ENCODE measurements around the gene STX8. TPM values are rescaled to one million over a fixed set of nuclear protein-coding genes. Genes with fewer than 3 reads are reported as not detected.
A peak's percentile ranks its signal among the peaks of the same experiment; 100 is the strongest.

The STX8 gene
- total and polyA plus RNA-seq, 7 donors: 40.4 to 104 (median 72.6) TPM

DNA sequence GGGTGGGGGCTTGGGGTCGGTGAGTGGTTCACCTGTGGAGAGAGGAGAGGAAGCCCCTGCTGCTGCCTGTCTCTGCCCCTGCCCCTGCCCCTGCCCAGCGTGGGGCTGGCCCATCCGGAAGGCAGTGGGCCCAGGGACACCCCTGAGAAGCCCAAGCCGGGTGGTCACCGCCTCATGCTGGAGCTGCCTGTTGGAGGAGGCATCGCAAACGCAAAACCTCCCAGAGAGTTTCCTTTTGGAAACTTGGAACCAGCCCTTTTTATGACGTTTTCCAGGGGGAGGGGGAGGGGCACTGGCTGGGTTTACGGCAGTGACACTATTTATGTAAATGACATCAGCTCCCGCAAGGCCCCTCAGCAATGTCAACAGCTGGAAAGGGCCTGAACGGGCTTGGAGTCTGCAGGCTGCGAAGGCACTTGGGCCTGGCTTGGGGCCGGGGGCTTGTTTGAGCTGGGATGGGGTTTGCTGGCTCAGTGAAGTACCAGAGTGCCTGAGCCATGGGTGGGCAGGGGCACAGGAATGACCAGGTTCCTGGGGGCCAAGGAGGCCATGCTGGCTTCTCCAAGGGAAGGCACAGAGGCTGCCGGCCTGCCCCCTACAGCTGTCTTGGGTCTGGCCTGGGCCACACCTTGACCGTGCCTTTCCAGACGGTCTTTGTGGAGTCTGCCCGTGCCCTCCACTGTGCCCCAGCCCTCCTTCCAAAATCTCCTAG lies 334.8 kb downstream of the STX8 start:
- H3K27ac ChIP-seq: peak overlapping the region; percentile 92 to 96 (median 95)
- intact Hi-C loops (cut with DNase I): loop anchor here (5.0 kb wide), 2 partner anchors 219 to 859 kb away; partner anchors contain the start of genes NTN1 and RPL26
- no peaks in the 10 kb centered on the region for H3K9me3 ChIP-seq
- H3K36me3 ChIP-seq: no peaks in the 10 kb centered on the region
- WGBS, 2 donors: 28 to 52% methylated on average over 17 of the region's 17 CpGs
- H3K27me3 ChIP-seq: no peaks in the 10 kb centered on the region
- peak overlapping the region; percentile 27 to 54 (median 51) for H3K4me3 ChIP-seq
- peak; percentile 93 for DNase-seq
- H3K4me1 ChIP-seq: peaks cover 3 to 62% (median 57%) of the 10 kb centered on the region in 4 donors
- TF ChIP-seq POLR2AphosphoS5 (IDR thresholded peaks at IDR 0.05): peak; percentile 66 to 84 (median 71)
- TF ChIP-seq EP300 (IDR thresholded peaks at IDR 0.05): peak in 2 of 4 donors; percentile 56 to 73
- TF ChIP-seq, protein P1, sequence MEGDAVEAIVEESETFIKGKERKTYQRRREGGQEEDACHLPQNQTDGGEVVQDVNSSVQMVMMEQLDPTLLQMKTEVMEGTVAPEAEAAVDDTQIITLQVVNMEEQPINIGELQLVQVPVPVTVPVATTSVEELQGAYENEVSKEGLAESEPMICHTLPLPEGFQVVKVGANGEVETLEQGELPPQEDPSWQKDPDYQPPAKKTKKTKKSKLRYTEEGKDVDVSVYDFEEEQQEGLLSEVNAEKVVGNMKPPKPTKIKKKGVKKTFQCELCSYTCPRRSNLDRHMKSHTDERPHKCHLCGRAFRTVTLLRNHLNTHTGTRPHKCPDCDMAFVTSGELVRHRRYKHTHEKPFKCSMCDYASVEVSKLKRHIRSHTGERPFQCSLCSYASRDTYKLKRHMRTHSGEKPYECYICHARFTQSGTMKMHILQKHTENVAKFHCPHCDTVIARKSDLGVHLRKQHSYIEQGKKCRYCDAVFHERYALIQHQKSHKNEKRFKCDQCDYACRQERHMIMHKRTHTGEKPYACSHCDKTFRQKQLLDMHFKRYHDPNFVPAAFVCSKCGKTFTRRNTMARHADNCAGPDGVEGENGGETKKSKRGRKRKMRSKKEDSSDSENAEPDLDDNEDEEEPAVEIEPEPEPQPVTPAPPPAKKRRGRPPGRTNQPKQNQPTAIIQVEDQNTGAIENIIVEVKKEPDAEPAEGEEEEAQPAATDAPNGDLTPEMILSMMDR (IDR thresholded peaks at IDR 0.05): no peak
- peak in 1 of 2 donors; percentile 11 for TF ChIP-seq POLR2A (IDR thresholded peaks at IDR 0.05)

DNA sequence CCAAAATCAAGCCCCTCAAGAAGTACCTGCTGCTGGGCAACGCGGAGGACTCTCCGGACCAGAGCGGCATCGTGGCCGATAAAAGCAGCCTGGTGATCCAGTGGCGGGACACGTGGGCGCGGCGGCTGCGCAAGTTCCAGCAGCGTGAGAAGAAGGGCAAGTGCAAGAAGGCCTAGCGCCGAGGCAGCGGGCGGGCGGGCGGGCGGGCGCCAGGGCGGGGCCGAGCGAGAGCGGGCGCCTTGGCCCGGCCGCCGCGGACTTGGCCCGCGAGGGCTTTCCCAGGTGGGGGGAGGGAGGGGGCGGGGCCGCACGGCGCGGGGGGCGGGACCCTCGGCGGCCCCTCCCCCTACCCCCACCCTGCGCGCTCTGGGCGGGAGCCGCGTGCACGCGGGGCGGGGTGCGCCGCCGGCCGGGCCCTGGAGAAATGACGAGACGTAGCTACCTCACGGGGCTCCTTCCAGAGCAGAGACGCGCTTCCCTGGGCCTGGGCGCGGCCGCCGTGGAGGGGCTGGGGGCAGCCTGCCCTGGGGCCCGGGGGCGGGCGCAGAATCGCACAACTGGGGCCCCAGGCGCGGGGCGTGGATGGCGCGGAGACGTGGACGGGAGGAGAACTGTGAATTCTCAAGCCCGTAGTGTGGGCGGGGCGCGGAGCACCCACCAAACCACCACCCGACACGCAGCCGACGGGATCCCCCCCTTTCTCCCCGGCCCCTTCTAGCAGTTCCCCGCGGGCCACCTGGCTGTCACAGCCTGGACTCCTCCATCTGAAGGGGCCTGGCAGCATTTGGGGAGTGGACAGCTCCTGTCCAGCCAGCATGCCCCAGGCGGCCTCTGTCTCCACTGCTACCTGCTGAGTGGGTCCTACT lies 335.6 kb downstream of the STX8 start:
- TF ChIP-seq POLR2AphosphoS5 (IDR thresholded peaks at IDR 0.05) (peak; percentile 78 to 88 (median 84)), POLR2A (IDR thresholded peaks at IDR 0.05) (peak in 1 of 2 donors; percentile 40), EP300 (IDR thresholded peaks at IDR 0.05) (no peak)
- TF ChIP-seq, protein P1 (IDR thresholded peaks at IDR 0.05): no peak
- H3K4me3 ChIP-seq: peak overlapping the region; percentile 27 to 54 (median 51)
- no peaks in the 10 kb centered on the region for H3K9me3 ChIP-seq
- H3K4me1 ChIP-seq: peaks cover 3 to 59% (median 55%) of the 10 kb centered on the region in 4 donors
- peak overlapping the region; percentile 92 to 96 (median 95) for H3K27ac ChIP-seq
- peak; percentile 93 for DNase-seq
- H3K27me3 ChIP-seq: no peaks in the 10 kb centered on the region
- no peaks in the 10 kb centered on the region for H3K36me3 ChIP-seq
- intact Hi-C loops (cut with DNase I): loop anchor here (2.0 to 5.0 kb wide), 4 partner anchors 123 to 858 kb away; partner anchors contain the start of genes NTN1 and RPL26
- WGBS, 2 donors: 1% methylated on average over 84 of the region's 84 CpGs

- DNase-seq: no peak
- intact Hi-C loops (cut with DNase I): loop anchor here (2.0 to 5.0 kb wide), 2 partner anchors 122 to 237 kb away; no protein-coding TSS in a partner anchor
- H3K4me1 ChIP-seq: peaks cover 3 to 52% (median 48%) of the 10 kb centered on the region in 4 donors
Observed at GRCh38 chr17:9239246-9239792, 336.3 kb downstream of the STX8 start.

More at GRCh38 chr17:9239246-9239792, 336.3 kb downstream of the STX8 start:
- H3K27ac ChIP-seq: peak overlapping the region; percentile 92 to 96 (median 95)
- H3K9me3 ChIP-seq: no peaks in the 10 kb centered on the region
- H3K4me3 ChIP-seq: peak overlapping the region; percentile 12 to 54 (median 51)
- H3K27me3 ChIP-seq: no peaks in the 10 kb centered on the region
- TF ChIP-seq POLR2AphosphoS5 (IDR thresholded peaks at IDR 0.05) (no peak), POLR2A (IDR thresholded peaks at IDR 0.05) (no peak), EP300 (IDR thresholded peaks at IDR 0.05) (no peak)
- TF ChIP-seq, protein P1 (IDR thresholded peaks at IDR 0.05): no peak
- no peaks in the 10 kb centered on the region for H3K36me3 ChIP-seq
- WGBS, 2 donors: 34 to 36% methylated on average over 27 of the region's 27 CpGs
